A549 (cell line): Measurements from ENCODE around the gene SSNA1. TPM values are rescaled to one million over a fixed set of nuclear protein-coding genes. Genes with fewer than 3 reads are reported as not detected.

ENCODE experiments used
- ATAC-seq, 2 experiments: fragments of 200-7000 bp in 1 of 2; fragments of >200 bp in 1 of 2; cut with Nextera tagmentation in 1 of 2; cut with Tn5 transposase in 1 of 2; 3 replicates each; pipeline versions ENCODE4 v1.8.0 to v1.9.1; 2018 to 2020; ENCODE audit warnings: mild to moderate bottlenecking in 1 of 2, moderate library complexity in 1 of 2
- CTCF ChIA-PET: fragments of 300-600 bp; sonication (Branson Sonifier 250); formaldehyde crosslinking; extraction: SDS; loops from one replicate; lab custom pipeline; 2021; ENCODE audit warnings: antibody characterized with exemption, inconsistent platforms; lab: Yijun Ruan, JAX
- POLR2A ChIA-PET: fragments of 350-600 bp; formaldehyde crosslinking; extraction: SDS; loops from one replicate; lab custom pipeline; 2021; ENCODE audit warnings: antibody characterized with exemption, inconsistent platforms; lab: Yijun Ruan, JAX
- DNase-seq, 2 experiments: peaks; one replicate each; pipeline versions ENCODE4 v3.0.0 to v3.0.0-alpha.2; 2011 to 2016; ENCODE audit warnings: low read depth in 1 of 2, low spot score in 1 of 2
- FAIRE-seq: peaks from 2 replicates; lab custom pipeline; 2011; peaks lifted over from hg19 to GRCh38; lab: Jason Lieb, UNC
- H3K27ac ChIP-seq, 2 experiments: fragments of >200 bp; sonication (Bioruptor Twin); formaldehyde crosslinking; 3 replicates each; pipeline ENCODE4 v1.5.1; 2016 to 2017
- H3K4me1 ChIP-seq: fragments of >200 bp; sonication (Bioruptor Twin); formaldehyde crosslinking; 3 replicates; pipeline ENCODE4 v1.6.1; 2016
- H3K4me2 ChIP-seq: fragments of >200 bp; sonication (Bioruptor Twin); formaldehyde crosslinking; 3 replicates; pipeline ENCODE4 v1.6.1; 2016
- H3K4me3 ChIP-seq: fragments of >200 bp; sonication (Bioruptor Twin); formaldehyde crosslinking; 3 replicates; pipeline ENCODE4 v1.5.1; 2016
- H3K9me3 ChIP-seq: fragments of >200 bp; sonication (Bioruptor Twin); formaldehyde crosslinking; 3 replicates; pipeline ENCODE4 v1.6.1; 2016
- CBX2 ChIP-seq: fragments of 200-600 bp; sonication (generic); IDR thresholded peaks from 2 replicates; pipeline ENCODE4 v1.6.1; 2016; ENCODE audit warnings: low read depth, mild to moderate bottlenecking, borderline replicate concordance
- CBX8 ChIP-seq: fragments of 200-600 bp; sonication (generic); IDR thresholded peaks from 2 replicates; pipeline ENCODE4 v1.6.1; 2016
- CEBPB ChIP-seq, 2 experiments: fragments of >200 bp in 1 of 2; sonication (Bioruptor Twin) in 1 of 2; formaldehyde crosslinking in 1 of 2; IDR thresholded peaks; 2 replicates each; pipeline ENCODE4 v1.6.1; 2012 to 2016
- CHD2 ChIP-seq: fragments of 150-350 bp; IDR thresholded peaks from 2 replicates; pipeline ENCODE4 v1.6.1; 2014; ENCODE audit warnings: low read length; ENCODE audit not compliant: partially characterized antibody
- CHD4 ChIP-seq: fragments of 200-600 bp; sonication (generic); IDR thresholded peaks from 2 replicates; pipeline ENCODE4 v1.6.1; 2016; ENCODE audit warnings: antibody characterized with exemption, mild to moderate bottlenecking, borderline replicate concordance
- CTCF ChIP-seq: fragments of >200 bp; sonication (Bioruptor Twin); formaldehyde crosslinking; IDR thresholded peaks from 3 replicates; pipeline ENCODE4 v1.5.1; 2016
- EP300 ChIP-seq, 2 experiments: fragments of >200 bp; sonication (Bioruptor Twin); formaldehyde crosslinking; IDR thresholded peaks; 2 replicates in 1 of 2; 3 replicates in 1 of 2; pipeline ENCODE4 v1.6.1; 2016 to 2017
- ESRRA ChIP-seq: fragments of 150-350 bp; IDR thresholded peaks from 2 replicates; pipeline ENCODE4 v1.6.1; 2014; ENCODE audit warnings: mild to moderate bottlenecking, low read length, borderline replicate concordance
- FOSB ChIP-seq: fragments of 250-450 bp; sonication (Bioruptor Pico); IDR thresholded peaks from 2 replicates; pipeline ENCODE4 v1.5.0; 2020; ENCODE audit warnings: mild to moderate bottlenecking, moderate library complexity
- GATA3 ChIP-seq: IDR thresholded peaks from 2 replicates; pipeline ENCODE4 v1.6.1; 2012; ENCODE audit warnings: borderline replicate concordance
- HDAC2 ChIP-seq: fragments of 200-600 bp; sonication (generic); IDR thresholded peaks from 2 replicates; pipeline ENCODE4 v1.6.1; 2016
- HOXB5 ChIP-seq: fragments of 250-450 bp; sonication (Bioruptor Pico); IDR thresholded peaks from 2 replicates; pipeline ENCODE4 v1.5.0; 2020; ENCODE audit warnings: mild to moderate bottlenecking, moderate library complexity
- JUN ChIP-seq, 2 experiments: fragments of >200 bp; sonication (Bioruptor Twin); formaldehyde crosslinking; IDR thresholded peaks; 2 replicates in 1 of 2; 3 replicates in 1 of 2; pipeline ENCODE4 v1.6.1; 2016 to 2017
- JUNB ChIP-seq: fragments of >200 bp; sonication (Bioruptor Twin); formaldehyde crosslinking; IDR thresholded peaks from 2 replicates; pipeline ENCODE4 v1.6.1; 2016
- NFE2L2 ChIP-seq: fragments of 150-350 bp; conservative IDR thresholded peaks from 2 replicates; pipeline ENCODE4 v1.6.1; 2014; ENCODE audit warnings: low read length
- NPAS2 ChIP-seq: fragments of 250-450 bp; sonication (Bioruptor Pico); IDR thresholded peaks from 2 replicates; pipeline ENCODE4 v1.8.0; 2022; ENCODE audit warnings: mild to moderate bottlenecking, moderate library complexity, borderline replicate concordance
- NR3C1 ChIP-seq: fragments of >200 bp; sonication (Bioruptor Twin); formaldehyde crosslinking; IDR thresholded peaks from 3 replicates; pipeline ENCODE4 v1.6.1; 2017
- PHF8 ChIP-seq: fragments of 200-600 bp; sonication (generic); IDR thresholded peaks from 2 replicates; pipeline ENCODE4 v1.6.1; 2016; ENCODE audit warnings: low read depth, mild to moderate bottlenecking, antibody characterized with exemption, moderate library complexity, borderline replicate concordance
- POLR2A ChIP-seq: IDR thresholded peaks from 2 replicates; pipeline ENCODE4 v1.6.1; 2012; ENCODE audit warnings: mild to moderate bottlenecking, low read length
- RAD21 ChIP-seq, 2 experiments: fragments of >200 bp in 1 of 2; sonication (Bioruptor Twin) in 1 of 2; formaldehyde crosslinking in 1 of 2; IDR thresholded peaks in 1 of 2; conservative IDR thresholded peaks in 1 of 2; 2 replicates in 1 of 2; 3 replicates in 1 of 2; pipeline ENCODE4 v1.6.1; 2012 to 2018; ENCODE audit warnings: inconsistent platforms in 1 of 2
- RCOR1 ChIP-seq: fragments of 150-350 bp; IDR thresholded peaks from 2 replicates; pipeline ENCODE4 v1.6.1; 2014; ENCODE audit warnings: antibody characterized with exemption, low read length, low read depth
- RFX5 ChIP-seq: fragments of 450-650 bp; IDR thresholded peaks from 2 replicates; pipeline ENCODE4 v1.7.1; 2014; ENCODE audit warnings: antibody characterized with exemption, mild to moderate bottlenecking, moderate library complexity
- RNF2 ChIP-seq: fragments of 200-600 bp; sonication (generic); IDR thresholded peaks from 2 replicates; pipeline ENCODE4 v1.6.1; 2016; ENCODE audit warnings: low read depth, mild to moderate bottlenecking, antibody characterized with exemption, moderate library complexity, borderline replicate concordance
- TP53 ChIP-seq: fragments of 250-450 bp; sonication (Bioruptor Pico); IDR thresholded peaks from 2 replicates; pipeline ENCODE4 v1.5.0; 2021; ENCODE audit warnings: mild to moderate bottlenecking, moderate library complexity
- ZC3H11A ChIP-seq: fragments of 450-650 bp; IDR thresholded peaks from 2 replicates; pipeline ENCODE4 v1.6.1; 2014; ENCODE audit warnings: antibody characterized with exemption, mild to moderate bottlenecking
- ZNF302 ChIP-seq: fragments of 250-450 bp; sonication (Bioruptor Pico); IDR thresholded peaks from 2 replicates; pipeline ENCODE4 v1.9.0; 2021; ENCODE audit warnings: inconsistent platforms, mild to moderate bottlenecking, moderate library complexity
- WGBS: methylation state at CpG from one replicate; pipeline ENCODE4 v1.1.6; 2017; ENCODE audit errors: missing lambda C conversion rate; 5-methylcytosine and 5-hydroxymethylcytosine counted together
- polyA plus RNA-seq, 4 experiments: library from polyadenylated mRNA; depleted of rRNA in 3 of 4; stranded (reverse); fragments of >200 nt; fragmentation: RNase III in 1 of 4; extraction: RNeasy Plus Mini Kit Qiagen cat#74134 plus additional on column Dnase treatment in 1 of 4; gene quantifications; 2 replicates in 3 of 4; 3 replicates in 1 of 4; pipeline ENCODE4 v1.2.3, GENCODE V29; 2011 to 2017
- TF ChIP-seq, protein P1 (sequence below): fragments of 150-350 bp; IDR thresholded peaks from 2 replicates; pipeline ENCODE4 v1.6.1; 2014; ENCODE audit warnings: low read depth, mild to moderate bottlenecking, low read length
- TF ChIP-seq, protein P2 (sequence below): fragments of >200 bp; sonication (Bioruptor Twin); formaldehyde crosslinking; IDR thresholded peaks from 2 replicates; pipeline ENCODE4 v1.6.1; 2016
- TF ChIP-seq, protein P3 (sequence below): IDR thresholded peaks from 2 replicates; pipeline ENCODE4 v1.6.1; 2012; ENCODE audit warnings: low read depth, borderline replicate concordance
- TF ChIP-seq, protein P4 (sequence below): fragments of 250-450 bp; sonication (Bioruptor Pico); IDR thresholded peaks from 2 replicates; pipeline ENCODE4 v1.5.0; 2020; ENCODE audit warnings: low read depth, mild to moderate bottlenecking, moderate library complexity

The SSNA1 gene
- polyA plus RNA-seq, 2 of the 4 experiments (the other 2 are of a cell fraction), result 54.1 to 102 TPM

DNA sequence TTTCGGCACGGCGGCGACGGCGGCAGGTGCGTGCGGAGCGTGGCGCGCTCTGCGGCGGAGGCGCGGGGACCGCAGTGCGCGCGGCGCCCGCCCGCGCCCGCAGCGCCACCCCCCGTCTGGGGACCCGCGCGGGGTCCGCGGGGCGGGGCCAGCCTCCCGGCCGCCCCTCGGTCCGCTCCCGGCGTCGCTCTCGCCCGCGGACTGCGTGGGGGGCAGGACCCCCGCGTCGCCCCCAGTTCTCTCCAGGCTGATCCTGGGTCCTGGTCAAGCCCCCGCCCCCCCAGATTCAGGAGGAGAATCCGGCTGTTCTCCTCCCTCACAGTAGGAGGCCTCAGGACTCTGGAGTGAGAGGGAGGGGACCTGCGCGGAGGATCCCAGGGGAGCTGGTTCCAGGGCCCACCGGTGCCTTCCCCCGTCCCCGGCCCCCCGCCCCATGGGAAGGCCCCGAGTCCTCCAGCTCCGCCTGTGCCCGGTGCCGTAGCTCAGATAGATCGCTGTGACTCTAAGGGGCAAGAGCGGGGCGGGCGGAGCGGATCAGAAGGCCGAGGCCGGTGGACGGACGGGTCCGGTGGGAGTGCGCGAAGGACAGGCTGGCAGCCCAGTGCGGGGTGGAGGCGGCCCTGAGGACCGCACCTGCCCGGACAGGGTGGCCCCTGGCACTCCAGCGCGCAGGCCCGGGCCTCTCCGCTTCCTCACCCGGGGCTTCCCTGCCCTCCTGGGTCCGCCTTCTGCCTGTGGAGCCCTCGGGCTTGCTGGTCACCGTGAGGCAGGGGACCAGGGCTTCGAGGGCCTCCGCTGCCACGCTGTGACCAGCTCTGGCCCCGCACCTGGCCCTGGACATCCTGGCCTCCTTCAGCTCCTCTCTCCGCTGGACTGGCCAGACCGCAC, 34.0 kb downstream of the SSNA1 start, which contains the start of gene RNF208:
Gene RNF208 (minus strand): TSS at position 51 of the 888 bp plus-strand sequence. CDS start 1,028 bp downstream, outside the sequence.
- Histone ChIP-seq H3K4me2 (peak within 1 kb of the TSS; percentile 82), H3K4me1 (peaks cover 64% of the 10 kb centered on the region), H3K4me3 (peak within 1 kb of the TSS; percentile 72), H3K27ac (peak within 1 kb of the TSS; percentile 89 to 93), H3K9me3 (no peaks in the 10 kb centered on the region)
- FAIRE-seq, result no peak
- 91% methylated on average over 71 of the region's 88 CpGs for WGBS
- peak; percentile 0; a peak in 3 of 6 replicates for ATAC-seq
- ChIA-PET POLR2A (interaction anchor here (0.6 to 3.5 kb wide), 14 partner anchors 13 to 375 kb away, joined by 3 to 37 read pairs (median 6); partner anchors contain the start of genes ANAPC2, SSNA1, TOR4A and TPRN), CTCF (interaction anchor here (0.7 to 10.1 kb wide), 11 partner anchors 12 to 193 kb away, joined by 3 to 113 read pairs (median 7); partner anchors contain the start of genes ANAPC2, NPDC1, SSNA1 and TUBB4B)
- TF ChIP-seq NR3C1, result no peak
- no peak for DNase-seq

DNA sequence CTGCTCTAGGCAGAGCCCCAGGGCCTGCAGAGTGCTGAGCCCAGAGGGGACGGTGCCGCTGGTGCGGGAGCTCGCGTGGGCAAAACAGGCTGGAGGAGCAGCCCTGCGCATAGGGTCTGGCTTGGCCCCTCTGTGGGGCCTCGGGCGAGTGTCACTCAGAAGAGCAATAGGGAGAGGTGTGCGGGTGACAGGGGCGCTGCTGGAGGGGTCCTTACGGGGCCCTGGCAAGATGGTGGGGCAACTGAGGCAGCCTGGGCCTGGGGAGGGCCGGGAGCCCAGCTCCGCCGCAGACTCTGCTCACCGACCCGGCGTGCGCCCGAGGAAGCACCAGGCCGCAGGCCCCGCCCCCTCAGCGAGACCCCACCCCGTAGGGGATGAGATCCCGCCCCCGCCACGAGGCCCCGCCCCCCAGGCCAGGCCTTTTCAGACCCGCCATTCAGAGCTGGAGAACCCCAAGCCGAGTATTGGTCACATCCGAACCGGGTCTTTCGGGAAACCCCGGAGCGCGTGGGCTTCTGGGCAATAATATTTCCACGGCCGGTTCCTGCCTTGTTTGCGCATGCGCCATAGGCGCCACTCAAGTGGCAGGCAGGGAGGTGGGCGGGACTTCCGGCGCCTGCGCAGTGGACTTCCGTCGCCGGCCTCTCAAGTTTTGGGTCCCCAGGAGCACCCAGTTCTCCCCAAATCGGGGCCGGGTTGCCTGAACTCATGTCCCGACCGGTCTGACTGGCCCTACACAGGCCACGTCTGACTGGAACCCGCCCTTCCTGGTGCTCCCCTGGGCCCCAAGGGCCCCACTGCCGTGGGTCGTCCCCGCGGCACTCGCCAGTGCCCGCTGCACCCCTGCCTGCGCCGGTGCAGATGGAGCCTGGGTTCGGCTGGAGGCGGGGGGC, 34.8 kb downstream of the SSNA1 start:
- Histone ChIP-seq H3K4me2 (peak overlapping the region; percentile 98), H3K4me3 (peak overlapping the region; percentile 72), H3K27ac (peak overlapping the region; percentile 89 to 93), H3K9me3 (no peaks in the 10 kb centered on the region), H3K4me1 (peaks cover 66% of the 10 kb centered on the region)
- 3% methylated on average over 21 of the region's 63 CpGs for WGBS
- DNase-seq (peak; percentile 95 to 98), ATAC-seq (peak; percentile 44 to 76), FAIRE-seq (peak; percentile 90)
- POLR2A ChIA-PET, result interaction anchor here (0.6 to 3.5 kb wide), 17 partner anchors 13 to 348 kb away, joined by 3 to 37 read pairs (median 5); partner anchors contain the start of genes ANAPC2, SSNA1, TOR4A and TPRN
- CTCF ChIA-PET, result interaction anchor here (0.7 to 10.1 kb wide), 14 partner anchors 11 to 194 kb away, joined by 3 to 113 read pairs (median 5); partner anchors contain the start of genes ANAPC2, NPDC1, SSNA1 and TUBB4B
- TF ChIP-seq JUNB (no peak), RNF2 (no peak), GATA3 (no peak), HDAC2 (no peak), CHD4 (no peak), HOXB5 (CRISPR knock-in tag) (no peak), POLR2A (peak; percentile 60), ZC3H11A (no peak), JUN (IDR thresholded peaks at IDR 0.05) (peak; percentile 82 to 90; a peak in 4 of 5 replicates), CBX8 (no peak), RFX5 (no peak), EP300 (IDR thresholded peaks at IDR 0.05) (no peak), ZNF302 (CRISPR knock-in tag) (no peak), ESRRA (no peak), NR3C1 (no peak), CTCF (no peak), NFE2L2 (no peak), TP53 (CRISPR knock-in tag) (no peak), CEBPB (IDR thresholded peaks at IDR 0.05) (no peak), FOSB (CRISPR knock-in tag) (no peak), RCOR1 (no peak), PHF8 (peak; percentile 24; the same call in 1 of the 2 replicates), NPAS2 (CRISPR knock-in tag) (no peak), RAD21 (conservative IDR thresholded peaks at IDR 0.05 in 1 of 2, IDR thresholded peaks at IDR 0.05 in 1 of 2) (no peak), CBX2 (no peak), CHD2 (no peak)
- TF ChIP-seq, protein P1, sequence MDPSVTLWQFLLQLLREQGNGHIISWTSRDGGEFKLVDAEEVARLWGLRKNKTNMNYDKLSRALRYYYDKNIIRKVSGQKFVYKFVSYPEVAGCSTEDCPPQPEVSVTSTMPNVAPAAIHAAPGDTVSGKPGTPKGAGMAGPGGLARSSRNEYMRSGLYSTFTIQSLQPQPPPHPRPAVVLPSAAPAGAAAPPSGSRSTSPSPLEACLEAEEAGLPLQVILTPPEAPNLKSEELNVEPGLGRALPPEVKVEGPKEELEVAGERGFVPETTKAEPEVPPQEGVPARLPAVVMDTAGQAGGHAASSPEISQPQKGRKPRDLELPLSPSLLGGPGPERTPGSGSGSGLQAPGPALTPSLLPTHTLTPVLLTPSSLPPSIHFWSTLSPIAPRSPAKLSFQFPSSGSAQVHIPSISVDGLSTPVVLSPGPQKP, result no peak
- TF ChIP-seq, protein P2, sequence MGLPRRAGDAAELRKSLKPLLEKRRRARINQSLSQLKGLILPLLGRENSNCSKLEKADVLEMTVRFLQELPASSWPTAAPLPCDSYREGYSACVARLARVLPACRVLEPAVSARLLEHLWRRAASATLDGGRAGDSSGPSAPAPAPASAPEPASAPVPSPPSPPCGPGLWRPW, result no peak
- TF ChIP-seq, protein P3, sequence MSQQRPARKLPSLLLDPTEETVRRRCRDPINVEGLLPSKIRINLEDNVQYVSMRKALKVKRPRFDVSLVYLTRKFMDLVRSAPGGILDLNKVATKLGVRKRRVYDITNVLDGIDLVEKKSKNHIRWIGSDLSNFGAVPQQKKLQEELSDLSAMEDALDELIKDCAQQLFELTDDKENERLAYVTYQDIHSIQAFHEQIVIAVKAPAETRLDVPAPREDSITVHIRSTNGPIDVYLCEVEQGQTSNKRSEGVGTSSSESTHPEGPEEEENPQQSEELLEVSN, result peak; percentile 37; the same call in 1 of the 2 replicates
- TF ChIP-seq, protein P4, sequence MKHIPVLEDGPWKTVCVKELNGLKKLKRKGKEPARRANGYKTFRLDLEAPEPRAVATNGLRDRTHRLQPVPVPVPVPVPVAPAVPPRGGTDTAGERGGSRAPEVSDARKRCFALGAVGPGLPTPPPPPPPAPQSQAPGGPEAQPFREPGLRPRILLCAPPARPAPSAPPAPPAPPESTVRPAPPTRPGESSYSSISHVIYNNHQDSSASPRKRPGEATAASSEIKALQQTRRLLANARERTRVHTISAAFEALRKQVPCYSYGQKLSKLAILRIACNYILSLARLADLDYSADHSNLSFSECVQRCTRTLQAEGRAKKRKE (CRISPR knock-in tag), result no peak
